WERI-Rb-1 (cell line): ENCODE results near the gene SNX6.
"Not testable (repeated sequence)": the region's sequence is repeated elsewhere in the genome, so short reads cannot be mapped to it uniquely, and the experiment has no call there.

Experiments
- DNase-seq: peaks from one replicate; pipeline ENCODE4 v3.0.0-alpha.2; 2020
- H3K27ac ChIP-seq: fragments of 250-450 bp; sonication (Bioruptor Pico); 2 replicates; pipeline ENCODE4 v1.5.1; 2020; ENCODE audit warnings: mild to moderate bottlenecking, moderate library complexity
- H3K27me3 ChIP-seq: fragments of 250-450 bp; sonication (Bioruptor Pico); 2 replicates; pipeline ENCODE4 v1.5.1; 2021; ENCODE audit warnings: mild to moderate bottlenecking, low read depth, moderate library complexity; ENCODE audit not compliant: insufficient read depth, severe bottlenecking
- H3K36me3 ChIP-seq: fragments of 250-450 bp; sonication (Bioruptor Pico); 2 replicates; pipeline ENCODE4 v1.5.1; 2020; ENCODE audit warnings: mild to moderate bottlenecking, moderate library complexity
- H3K4me3 ChIP-seq: 2 replicates; pipeline ENCODE4 v1.5.1; 2011; ENCODE audit warnings: low read depth, mild to moderate bottlenecking, control low read depth, low read length
- H3K9me3 ChIP-seq: fragments of 250-450 bp; sonication (Bioruptor Pico); 2 replicates; pipeline ENCODE4 v1.5.1; 2021; ENCODE audit warnings: mild to moderate bottlenecking, moderate library complexity; ENCODE audit not compliant: severe bottlenecking
- CTCF ChIP-seq: IDR thresholded peaks from 2 replicates; pipeline ENCODE4 v1.5.1; 2011; ENCODE audit warnings: low read depth, mild to moderate bottlenecking, control low read depth, inconsistent platforms, low read length

SNX6 gene

GRCh38 chr14:34538871-34539406 is 91.0 kb downstream of the SNX6 start:
- peak overlapping the region; percentile 92 for H3K27ac ChIP-seq
- TF ChIP-seq CTCF, result no peak
- DNase-seq, result no peak

GRCh38 chr14:34538096-34538495 is 91.9 kb downstream of the SNX6 start:
- H3K9me3 ChIP-seq, H3K27me3 ChIP-seq, H3K4me3 ChIP-seq, H3K27ac ChIP-seq, DNase-seq: not testable (repeated sequence)
- peaks cover 20% of the 10 kb centered on the region for H3K36me3 ChIP-seq

More at GRCh38 chr14:34538871-34539406, 91.0 kb downstream of the SNX6 start:
- H3K27me3 ChIP-seq, result no peaks in the 10 kb centered on the region
- H3K4me3 ChIP-seq, result peak overlapping the region; percentile 96
- H3K36me3 ChIP-seq, result peaks cover 13% of the 10 kb centered on the region
- H3K9me3 ChIP-seq, result no peaks in the 10 kb centered on the region

- no peak for DNase-seq
- Histone ChIP-seq H3K27ac (no peak overlapping the region), H3K36me3 (peaks cover 24% of the 10 kb centered on the region), H3K27me3 (no peaks in the 10 kb centered on the region), H3K4me3 (no peak overlapping the region), H3K9me3 (no peaks in the 10 kb centered on the region)
- no peak for TF ChIP-seq CTCF
Measured at GRCh38 chr14:34537677-34538009, 92.3 kb downstream of the SNX6 start.

GRCh38 chr14:34536951-34537676 is 92.8 kb downstream of the SNX6 start:
- no peak overlapping the region for H3K4me3 ChIP-seq
- H3K36me3 ChIP-seq, result peaks cover 30% of the 10 kb centered on the region
- H3K27ac ChIP-seq, result no peak overlapping the region
- no peak for TF ChIP-seq CTCF
- H3K27me3 ChIP-seq, result no peaks in the 10 kb centered on the region
- DNase-seq, result no peak
- H3K9me3 ChIP-seq, result no peaks in the 10 kb centered on the region

- DNase-seq, result no peak
- TF ChIP-seq CTCF, result no peak
- no peaks in the 10 kb centered on the region for H3K27me3 ChIP-seq
- H3K27ac ChIP-seq, result no peak overlapping the region
- no peak overlapping the region for H3K4me3 ChIP-seq
- peaks cover 78% of the 10 kb centered on the region for H3K36me3 ChIP-seq
- no peaks in the 10 kb centered on the region for H3K9me3 ChIP-seq
Measured at GRCh38 chr14:34527591-34527990, 102.4 kb downstream of the SNX6 start.

GRCh38 chr14:34524216-34524615 is 105.7 kb downstream of the SNX6 start:
- peaks cover 72% of the 10 kb centered on the region for H3K36me3 ChIP-seq
- H3K4me3 ChIP-seq, H3K27me3 ChIP-seq, DNase-seq, H3K27ac ChIP-seq, H3K9me3 ChIP-seq: not testable (repeated sequence)

- H3K27ac ChIP-seq, result peak overlapping the region; percentile 40
- DNase-seq, result peak; percentile 39
- H3K4me3 ChIP-seq, result no peak overlapping the region
- no peaks in the 10 kb centered on the region for H3K27me3 ChIP-seq
- peaks cover 79% of the 10 kb centered on the region for H3K36me3 ChIP-seq
- H3K9me3 ChIP-seq, result no peaks in the 10 kb centered on the region
- no peak for TF ChIP-seq CTCF
Measured at GRCh38 chr14:34522496-34522895, 107.5 kb downstream of the SNX6 start.

GRCh38 chr14:34521071-34521470 is 108.9 kb downstream of the SNX6 start:
- peaks cover 76% of the 10 kb centered on the region for H3K36me3 ChIP-seq
- DNase-seq, H3K27me3 ChIP-seq, H3K9me3 ChIP-seq, H3K27ac ChIP-seq, H3K4me3 ChIP-seq: not testable (repeated sequence)

- peaks cover 72% of the 10 kb centered on the region for H3K36me3 ChIP-seq
- not testable (repeated sequence) for DNase-seq, H3K27ac ChIP-seq, H3K27me3 ChIP-seq, H3K4me3 ChIP-seq, H3K9me3 ChIP-seq
Measured at GRCh38 chr14:34520304-34520970, 109.5 kb downstream of the SNX6 start.
